RWPE2 (cell line): ENCODE data around the gene KCNMA1.

ENCODE experiments used
- ATAC-seq: fragments of 200-7000 bp; cut with Tn5 transposase; 3 replicates; pipeline ENCODE4 v1.9.1; 2021; ENCODE audit warnings: low read depth
- DNase-seq: peaks from one replicate; pipeline ENCODE4 v3.0.0-alpha.2; 2020; ENCODE audit warnings: low spot score
- H3K27ac ChIP-seq: fragments of 450-650 bp; 2 replicates; pipeline ENCODE4 v1.5.1; 2017; ENCODE audit warnings: mild to moderate bottlenecking; ENCODE audit not compliant: poor library complexity, severe bottlenecking
- H3K27me3 ChIP-seq: fragments of 250-450 bp; sonication (Bioruptor Pico); 2 replicates; pipeline ENCODE4 v1.5.1; 2021; ENCODE audit warnings: mild to moderate bottlenecking, moderate library complexity; ENCODE audit not compliant: insufficient read depth, poor library complexity, severe bottlenecking
- H3K36me3 ChIP-seq: fragments of 250-450 bp; sonication (Bioruptor Pico); 2 replicates; pipeline ENCODE4 v1.5.1; 2020; ENCODE audit warnings: low read depth, mild to moderate bottlenecking, moderate library complexity
- H3K4me1 ChIP-seq: fragments of 250-450 bp; sonication (Bioruptor Pico); 2 replicates; pipeline ENCODE4 v1.5.1; 2021; ENCODE audit warnings: mild to moderate bottlenecking, moderate library complexity; ENCODE audit not compliant: insufficient read depth, poor library complexity, severe bottlenecking
- H3K4me3 ChIP-seq: fragments of 250-450 bp; sonication (Bioruptor Pico); 2 replicates; pipeline ENCODE4 v1.5.1; 2021; ENCODE audit warnings: mild to moderate bottlenecking, moderate library complexity; ENCODE audit not compliant: severe bottlenecking
- H3K9me3 ChIP-seq: fragments of 250-450 bp; sonication (Bioruptor Pico); 2 replicates; pipeline ENCODE4 v1.5.1; 2021; ENCODE audit warnings: mild to moderate bottlenecking, moderate library complexity; ENCODE audit not compliant: severe bottlenecking
- TF ChIP-seq, protein P1 (sequence below): fragments of 450-650 bp; IDR thresholded peaks from one replicate; pipeline ENCODE4 v1.5.1; 2017; ENCODE audit warnings: mild to moderate bottlenecking, moderate library complexity; ENCODE audit not compliant: poor library complexity, severe bottlenecking

Gene KCNMA1

GRCh38 chr10:77578583-77579227 lies 58.9 kb downstream of the KCNMA1 start:
- H3K4me1 ChIP-seq: peaks cover 31% of the 10 kb centered on the region
- no peaks in the 10 kb centered on the region for H3K9me3 ChIP-seq
- no peaks in the 10 kb centered on the region for H3K27me3 ChIP-seq
- H3K36me3 ChIP-seq: no peaks in the 10 kb centered on the region
- peak; percentile 63 for ATAC-seq
- peak overlapping the region; percentile 43 for H3K27ac ChIP-seq
- TF ChIP-seq, protein P1, sequence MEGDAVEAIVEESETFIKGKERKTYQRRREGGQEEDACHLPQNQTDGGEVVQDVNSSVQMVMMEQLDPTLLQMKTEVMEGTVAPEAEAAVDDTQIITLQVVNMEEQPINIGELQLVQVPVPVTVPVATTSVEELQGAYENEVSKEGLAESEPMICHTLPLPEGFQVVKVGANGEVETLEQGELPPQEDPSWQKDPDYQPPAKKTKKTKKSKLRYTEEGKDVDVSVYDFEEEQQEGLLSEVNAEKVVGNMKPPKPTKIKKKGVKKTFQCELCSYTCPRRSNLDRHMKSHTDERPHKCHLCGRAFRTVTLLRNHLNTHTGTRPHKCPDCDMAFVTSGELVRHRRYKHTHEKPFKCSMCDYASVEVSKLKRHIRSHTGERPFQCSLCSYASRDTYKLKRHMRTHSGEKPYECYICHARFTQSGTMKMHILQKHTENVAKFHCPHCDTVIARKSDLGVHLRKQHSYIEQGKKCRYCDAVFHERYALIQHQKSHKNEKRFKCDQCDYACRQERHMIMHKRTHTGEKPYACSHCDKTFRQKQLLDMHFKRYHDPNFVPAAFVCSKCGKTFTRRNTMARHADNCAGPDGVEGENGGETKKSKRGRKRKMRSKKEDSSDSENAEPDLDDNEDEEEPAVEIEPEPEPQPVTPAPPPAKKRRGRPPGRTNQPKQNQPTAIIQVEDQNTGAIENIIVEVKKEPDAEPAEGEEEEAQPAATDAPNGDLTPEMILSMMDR: no peak
- no peak for DNase-seq
- no peak overlapping the region for H3K4me3 ChIP-seq

- H3K4me1 ChIP-seq: peaks cover 21% of the 10 kb centered on the region
- TF ChIP-seq, protein P1: no peak
- no peaks in the 10 kb centered on the region for H3K9me3 ChIP-seq
- no peak overlapping the region for H3K27ac ChIP-seq
- H3K36me3 ChIP-seq: no peaks in the 10 kb centered on the region
- no peaks in the 10 kb centered on the region for H3K27me3 ChIP-seq
- no peak for DNase-seq
- no peak for ATAC-seq
- no peak overlapping the region for H3K4me3 ChIP-seq
Measured at GRCh38 chr10:77577666-77578229, 59.9 kb downstream of the KCNMA1 start.

- Histone ChIP-seq H3K27me3 (no peaks in the 10 kb centered on the region), H3K4me1 (peaks cover 14% of the 10 kb centered on the region), H3K9me3 (no peaks in the 10 kb centered on the region), H3K27ac (no peak overlapping the region), H3K4me3 (no peak overlapping the region), H3K36me3 (no peaks in the 10 kb centered on the region)
- DNase-seq (no peak), ATAC-seq (no peak)
- TF ChIP-seq, protein P1: no peak
Measured at GRCh38 chr10:77576444-77577032, 61.1 kb downstream of the KCNMA1 start.

GRCh38 chr10:77576007-77576367 lies 61.6 kb downstream of the KCNMA1 start:
- Histone ChIP-seq H3K27ac (no peak overlapping the region), H3K4me3 (no peak overlapping the region), H3K36me3 (no peaks in the 10 kb centered on the region), H3K4me1 (peaks cover 14% of the 10 kb centered on the region), H3K27me3 (no peaks in the 10 kb centered on the region), H3K9me3 (no peaks in the 10 kb centered on the region)
- DNase-seq: no peak
- TF ChIP-seq, protein P1: no peak
- ATAC-seq: no peak
